ENCODE results near the gene KRTAP5-1. TPM values are rescaled to one million over a fixed set of nuclear protein-coding genes. Genes with fewer than 3 reads are reported as not detected.

The KRTAP5-1 gene
- total RNA-seq, 2 experiments from 2014 or later, result not detected

- H3K4me3 ChIP-seq (ENCODE audit: low read depth, low read length, poor library complexity, severe bottlenecking), result no peak overlapping the region
- H3K36me3 ChIP-seq (ENCODE audit: insufficient read depth, low read length), result no peaks in the 10 kb centered on the region
- H2AFZ ChIP-seq (ENCODE audit: low read length), result no peak overlapping the region
- H3K9me3 ChIP-seq (ENCODE audit: low read length), result no peaks in the 10 kb centered on the region
- no peak for DNase-seq (ENCODE audit: low spot score)
- no peak overlapping the region for H3K27ac ChIP-seq (ENCODE audit: low read depth, low read length, poor library complexity, severe bottlenecking)
- H3K4me2 ChIP-seq (ENCODE audit: low read length), result no peak overlapping the region
- CTCF ChIA-PET (ENCODE audit: unreplicated experiment), result interaction anchor here (1.4 kb wide), 1 partner anchor 9 kb away, joined by 3 read pairs; no protein-coding TSS in a partner anchor
- no peaks in the 10 kb centered on the region for H3K4me1 ChIP-seq (ENCODE audit: insufficient read depth, low read length, poor library complexity, severe bottlenecking)
- POLR2A ChIA-PET, result interaction anchor here (0.7 kb wide), 1 partner anchor 214 kb away, joined by 3 read pairs; no protein-coding TSS in a partner anchor
- TF ChIP-seq EZH2phosphoT487 (IDR thresholded peaks at IDR 0.05; ENCODE audit: borderline replicate concordance, low read depth, low read length), result no peak
- TF ChIP-seq CTCF (conservative IDR thresholded peaks at IDR 0.05; ENCODE audit: low read length), result no peak
- no peaks in the 10 kb centered on the region for H4K20me1 ChIP-seq (ENCODE audit: insufficient read depth, low read length)
- BruUV-seq (replicated peaks), result no TSS peak
- intact Hi-C loops (cut with micrococcal nuclease; ENCODE audit: unreplicated experiment), result no loop called here
- no peaks in the 10 kb centered on the region for H3K79me2 ChIP-seq (ENCODE audit: insufficient read depth, low read depth, low read length)
- no peaks in the 10 kb centered on the region for H3K9me2 ChIP-seq (ENCODE audit: insufficient read depth, low read length)
These were observed 21.2 kb downstream of the KRTAP5-1 start for GRCh38 chr11:1563697-1564534.

GRCh38 chr11:1563149-1563638, 21.9 kb downstream of the KRTAP5-1 start:
- CTCF ChIA-PET (ENCODE audit: unreplicated experiment), result interaction anchor here (1.4 kb wide), 1 partner anchor 10 kb away, joined by 3 read pairs; no protein-coding TSS in a partner anchor
- Histone ChIP-seq H2AFZ (ENCODE audit: low read length) (no peak overlapping the region), H3K27ac (ENCODE audit: low read depth, low read length, poor library complexity, severe bottlenecking) (no peak overlapping the region), H4K20me1 (ENCODE audit: insufficient read depth, low read length) (no peaks in the 10 kb centered on the region), H3K36me3 (ENCODE audit: insufficient read depth, low read length) (no peaks in the 10 kb centered on the region), H3K79me2 (ENCODE audit: insufficient read depth, low read depth, low read length) (no peaks in the 10 kb centered on the region), H3K4me3 (ENCODE audit: low read depth, low read length, poor library complexity, severe bottlenecking) (no peak overlapping the region), H3K4me1 (ENCODE audit: insufficient read depth, low read length, poor library complexity, severe bottlenecking) (no peaks in the 10 kb centered on the region), H3K4me2 (ENCODE audit: low read length) (no peak overlapping the region), H3K9me2 (ENCODE audit: insufficient read depth, low read length) (no peaks in the 10 kb centered on the region), H3K9me3 (ENCODE audit: low read length) (no peaks in the 10 kb centered on the region)
- intact Hi-C loops (cut with micrococcal nuclease; ENCODE audit: unreplicated experiment), result no loop called here
- no TSS peak for BruUV-seq (replicated peaks)
- POLR2A ChIA-PET, result no interaction called here
- DNase-seq (ENCODE audit: low spot score), result no peak
- TF ChIP-seq CTCF (conservative IDR thresholded peaks at IDR 0.05; ENCODE audit: low read length), result no peak
- TF ChIP-seq EZH2phosphoT487 (IDR thresholded peaks at IDR 0.05; ENCODE audit: borderline replicate concordance, low read depth, low read length), result no peak

Data from OCI-LY7 (cell line).